GM23248 (cell line): Measurements from ENCODE around the gene DPCD. TPM values are rescaled to one million over a fixed set of nuclear protein-coding genes. Genes with fewer than 3 reads are reported as not detected.

Experiments used
- DNase-seq: peaks from one replicate; pipeline ENCODE4 v3.0.0-alpha.2; 2015
- H2AFZ ChIP-seq: fragments of 200-600 bp; sonication (generic); 2 replicates; pipeline ENCODE4 v1.6.1; 2016; ENCODE audit warnings: antibody characterized with exemption
- H3F3A ChIP-seq: fragments of 200-600 bp; sonication (generic); 2 replicates; pipeline ENCODE4 v1.6.1; 2016; ENCODE audit warnings: mild to moderate bottlenecking, antibody characterized with exemption, mixed run types; ENCODE audit not compliant: insufficient read depth
- H3K27ac ChIP-seq: fragments of 200-600 bp; sonication (generic); 2 replicates; pipeline ENCODE4 v1.5.1; 2016; ENCODE audit warnings: mild to moderate bottlenecking
- H3K27me3 ChIP-seq: fragments of 200-600 bp; sonication (generic); replicated peaks from 2 replicates; pipeline ENCODE4 v1.6.1; 2016; ENCODE audit warnings: mild to moderate bottlenecking; ENCODE audit not compliant: insufficient read depth
- H3K36me3 ChIP-seq: fragments of 200-600 bp; sonication (generic); 2 replicates; pipeline ENCODE4 v1.6.1; 2016; ENCODE audit warnings: low read depth, mild to moderate bottlenecking
- H3K4me1 ChIP-seq: fragments of 200-600 bp; sonication (generic); 2 replicates; pipeline ENCODE4 v1.6.1; 2016; ENCODE audit warnings: mild to moderate bottlenecking; ENCODE audit not compliant: insufficient read depth
- H3K4me2 ChIP-seq: fragments of 200-600 bp; sonication (generic); one replicate; pipeline ENCODE4 v1.6.1; 2016; ENCODE audit warnings: mild to moderate bottlenecking; ENCODE audit not compliant: unreplicated experiment
- H3K4me3 ChIP-seq: fragments of 200-600 bp; sonication (generic); 2 replicates; pipeline ENCODE4 v1.5.1; 2016; ENCODE audit warnings: mild to moderate bottlenecking
- H3K79me2 ChIP-seq: fragments of 200-600 bp; sonication (generic); 2 replicates; pipeline ENCODE4 v1.6.1; 2016; ENCODE audit warnings: mild to moderate bottlenecking; ENCODE audit not compliant: insufficient read depth
- H3K9ac ChIP-seq: fragments of 200-600 bp; sonication (generic); 2 replicates; pipeline ENCODE4 v1.6.1; 2016; ENCODE audit warnings: mild to moderate bottlenecking
- H3K9me2 ChIP-seq: fragments of 200-600 bp; sonication (generic); 2 replicates; pipeline ENCODE4 v1.6.1; 2016; ENCODE audit warnings: mixed run types, mild to moderate bottlenecking, moderate library complexity; ENCODE audit not compliant: insufficient read depth
- H3K9me3 ChIP-seq: fragments of 200-600 bp; sonication (generic); one replicate; pipeline ENCODE4 v1.6.1; 2017; ENCODE audit warnings: low read depth
- H4K20me1 ChIP-seq: fragments of 200-600 bp; sonication (generic); 2 replicates; pipeline ENCODE4 v1.6.0; 2016; ENCODE audit not compliant: insufficient read depth
- EZH2 ChIP-seq: fragments of 200-600 bp; sonication (generic); IDR thresholded peaks from 2 replicates; pipeline ENCODE4 v1.6.1; 2018; ENCODE audit warnings: antibody characterized with exemption, mild to moderate bottlenecking; ENCODE audit not compliant: insufficient read depth, poor library complexity, severe bottlenecking
- EZH2phosphoT487 ChIP-seq: fragments of 200-600 bp; sonication (generic); IDR thresholded peaks from 2 replicates; pipeline ENCODE4 v1.6.1; 2018; ENCODE audit warnings: antibody characterized with exemption, moderate library complexity, mild to moderate bottlenecking, low read depth; ENCODE audit not compliant: insufficient read depth
- WGBS, 2 experiments: methylation state at CpG; one replicate each; pipeline ENCODE4 v1.1.6; 2015 to 2017; ENCODE audit warnings: low lambda C conversion rate in 2 of 2, low coverage in 1 of 2; ENCODE audit errors: missing lambda C conversion rate in 2 of 2; 5-methylcytosine and 5-hydroxymethylcytosine counted together
- in situ Hi-C: fragments of 300-500 bp; cut with MboI; formaldehyde crosslinking; loops from 2 replicates; pipeline ENCODE4 v1.15.0; 2020
- polyA plus RNA-seq: library from polyadenylated mRNA; unstranded; fragments of >200 nt; fragmentation: Nextera tagmentation; extraction: Ambion mirVana; gene quantifications from 2 replicates; pipeline ENCODE4 v1.2.1, GENCODE V29; 2016
- total RNA-seq: library from RNA; depleted of rRNA; stranded (reverse); fragments of >200 nt; shearing (Covaris generic); gene quantifications from 2 replicates; pipeline ENCODE4 v1.2.3, GENCODE V29; 2014

Gene DPCD
- total and polyA plus RNA-seq, 2 experiments from 2014 or later = 57.9 to 59.9 TPM

GRCh38 chr10:101614663-101615524 is 26.8 kb downstream of the DPCD start:
- Histone ChIP-seq H3K36me3 (no peaks in the 10 kb centered on the region), H3K4me2 (no peak overlapping the region), H3K9me3 (no peaks in the 10 kb centered on the region), H3K4me1 (no peaks in the 10 kb centered on the region), H3K27me3 (no peaks in the 10 kb centered on the region), H3K9ac (no peak overlapping the region), H3K79me2 (no peaks in the 10 kb centered on the region), H3K4me3 (no peak overlapping the region), H2AFZ (no peak overlapping the region), H3F3A (no peaks in the 10 kb centered on the region), H3K9me2 (no peaks in the 10 kb centered on the region), H4K20me1 (no peaks in the 10 kb centered on the region), H3K27ac (no peak overlapping the region)
- 74% methylated on average over 13 of the region's 13 CpGs for WGBS, 2 experiments
- no peak for DNase-seq
- in situ Hi-C loops = no loop called here
- TF ChIP-seq EZH2 (no peak), EZH2phosphoT487 (no peak)

- in situ Hi-C loops = no loop called here
- no peaks in the 10 kb centered on the region for H3K27me3 ChIP-seq
- no peaks in the 10 kb centered on the region for H3K4me1 ChIP-seq
- no peaks in the 10 kb centered on the region for H3F3A ChIP-seq
- H3K9me3 ChIP-seq = no peaks in the 10 kb centered on the region
- no peak overlapping the region for H3K9ac ChIP-seq
- H4K20me1 ChIP-seq = no peaks in the 10 kb centered on the region
- no peak overlapping the region for H3K27ac ChIP-seq
- TF ChIP-seq EZH2phosphoT487 (no peak), EZH2 (no peak)
- H2AFZ ChIP-seq = no peak overlapping the region
- WGBS, 2 experiments = 92 to 93% methylated on average over 5 of the region's 5 CpGs
- no peak for DNase-seq
- H3K4me3 ChIP-seq = no peak overlapping the region
- no peaks in the 10 kb centered on the region for H3K36me3 ChIP-seq
- H3K79me2 ChIP-seq = no peaks in the 10 kb centered on the region
- H3K4me2 ChIP-seq = no peak overlapping the region
- H3K9me2 ChIP-seq = no peaks in the 10 kb centered on the region
Measured at GRCh38 chr10:101615525-101616116, 27.5 kb downstream of the DPCD start.

GRCh38 chr10:101616415-101617101 is 28.4 kb downstream of the DPCD start:
- 80 to 83% methylated on average over 9 of the region's 9 CpGs for WGBS, 2 experiments
- Histone ChIP-seq H3K9ac (no peak overlapping the region), H3K4me3 (no peak overlapping the region), H3K9me2 (no peaks in the 10 kb centered on the region), H3K4me1 (no peaks in the 10 kb centered on the region), H4K20me1 (no peaks in the 10 kb centered on the region), H3K27ac (no peak overlapping the region), H3K79me2 (no peaks in the 10 kb centered on the region), H3K36me3 (no peaks in the 10 kb centered on the region), H3K9me3 (no peaks in the 10 kb centered on the region), H3K4me2 (no peak overlapping the region), H3K27me3 (no peaks in the 10 kb centered on the region), H3F3A (no peaks in the 10 kb centered on the region), H2AFZ (no peak overlapping the region)
- in situ Hi-C loops = no loop called here
- DNase-seq = no peak
- TF ChIP-seq EZH2 (no peak), EZH2phosphoT487 (no peak)

- Histone ChIP-seq H3K9me3 (no peaks in the 10 kb centered on the region), H3K4me1 (no peaks in the 10 kb centered on the region), H4K20me1 (no peaks in the 10 kb centered on the region), H3K27me3 (no peaks in the 10 kb centered on the region), H3K9me2 (no peaks in the 10 kb centered on the region), H2AFZ (no peak overlapping the region), H3K4me2 (no peak overlapping the region), H3K27ac (no peak overlapping the region), H3K4me3 (no peak overlapping the region), H3K79me2 (no peaks in the 10 kb centered on the region), H3K9ac (no peak overlapping the region), H3K36me3 (no peaks in the 10 kb centered on the region), H3F3A (no peaks in the 10 kb centered on the region)
- in situ Hi-C loops = no loop called here
- 85 to 89% methylated on average over 8 of the region's 8 CpGs for WGBS, 2 experiments
- no peak for TF ChIP-seq EZH2
- no peak for TF ChIP-seq EZH2phosphoT487
- no peak for DNase-seq
Measured at GRCh38 chr10:101617102-101617823, 29.1 kb downstream of the DPCD start.
